AG10803 (cell line): ENCODE data around the gene MBOAT7.

Experiments
- DNase-seq: peaks from one replicate; pipeline ENCODE4 v3.0.0; 2010; ENCODE audit warnings: low read depth
- H3K4me3 ChIP-seq: 2 replicates; pipeline ENCODE4 v1.5.1; 2011; ENCODE audit warnings: mild to moderate bottlenecking, low read length, control low read depth
- CTCF ChIP-seq: conservative IDR thresholded peaks from 2 replicates; pipeline ENCODE4 v1.5.1; 2011; ENCODE audit warnings: mild to moderate bottlenecking, low read length, control low read depth, inconsistent platforms

Gene MBOAT7

GRCh38 chr19:54168174-54168917 is 21.0 kb downstream of the MBOAT7 start:
- H3K4me3 ChIP-seq: no peak overlapping the region
- peak; percentile 76 for DNase-seq
- peak; percentile 81 for TF ChIP-seq CTCF

GRCh38 chr19:54165222-54165621 is 24.2 kb downstream of the MBOAT7 start:
- no peak overlapping the region for H3K4me3 ChIP-seq
- no peak for TF ChIP-seq CTCF
- no peak for DNase-seq

GRCh38 chr19:54164369-54165068 is 24.9 kb downstream of the MBOAT7 start:
- DNase-seq: no peak
- TF ChIP-seq CTCF: no peak
- no peak overlapping the region for H3K4me3 ChIP-seq

- no peak for TF ChIP-seq CTCF
- no peak for DNase-seq
- H3K4me3 ChIP-seq: peak overlapping the region; percentile 65
Measured at GRCh38 chr19:54162884-54163283, 26.5 kb downstream of the MBOAT7 start.

- peak overlapping the region; percentile 65 for H3K4me3 ChIP-seq
- no peak for TF ChIP-seq CTCF
- peak; percentile 67 for DNase-seq
Measured at GRCh38 chr19:54162241-54162805, 27.1 kb downstream of the MBOAT7 start.

GRCh38 chr19:54160854-54161253 is 28.5 kb downstream of the MBOAT7 start:
- H3K4me3 ChIP-seq: peak overlapping the region; percentile 72
- no peak for TF ChIP-seq CTCF
- DNase-seq: no peak
